HG03342 (cell line): ENCODE results near the gene NGB.
"Not testable (repeated sequence)": the region's sequence is repeated elsewhere in the genome, so short reads cannot be mapped to it uniquely, and the experiment has no call there.

Experiments used
- ATAC-seq: cut with Tn5 transposase; IDR thresholded peaks from one replicate; pipeline ENCODE4 v1.9.1; 2021; ENCODE audit warnings: mild to moderate bottlenecking, moderate library complexity; ENCODE audit not compliant: unreplicated experiment

The NGB gene

GRCh38 chr14:77296906-77297305 is 25.9 kb upstream of the NGB start:
- no peak for ATAC-seq

- no peak for ATAC-seq
Measured at GRCh38 chr14:77296155-77296554, 25.1 kb upstream of the NGB start.

DNA sequence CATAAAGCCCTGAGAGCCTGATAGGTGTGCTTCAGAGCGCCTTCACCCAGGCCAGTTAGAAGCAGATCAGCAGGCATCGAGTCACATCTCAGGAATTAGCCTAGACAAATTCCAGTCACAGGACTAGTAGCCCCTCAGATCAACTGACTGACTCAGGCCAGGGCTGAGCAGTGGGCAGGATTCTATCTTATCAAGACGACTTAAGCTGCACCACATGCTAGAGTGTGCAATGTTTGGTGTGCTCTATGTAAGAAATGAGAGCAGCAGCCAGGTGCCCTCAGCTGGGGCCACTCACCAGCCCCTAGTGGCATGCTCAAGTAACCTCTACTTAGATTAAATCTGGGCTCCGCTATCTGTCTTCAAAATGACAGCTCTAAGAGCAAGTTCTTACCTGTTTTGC is 19.7 kb upstream of the NGB start:
- no peak for ATAC-seq

DNA sequence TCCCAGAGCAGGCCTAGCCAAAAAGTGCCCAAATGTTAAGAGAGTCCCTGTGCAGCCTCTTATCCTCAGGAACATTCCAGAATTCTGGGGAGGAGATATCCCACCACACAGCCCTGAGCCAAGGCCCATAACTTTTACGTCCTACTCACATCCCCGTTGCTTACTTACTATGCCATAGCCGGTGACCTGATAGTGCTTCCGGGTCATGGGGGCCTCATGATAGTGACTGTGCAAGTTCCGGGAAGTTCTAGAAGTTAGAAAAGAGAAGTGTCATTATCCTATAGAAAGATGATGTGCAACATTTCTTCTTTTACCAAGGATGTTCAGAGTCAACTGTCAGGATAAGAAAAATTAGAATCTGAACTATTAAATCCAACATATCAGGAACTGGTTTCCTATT is 15.6 kb upstream of the NGB start:
- no peak for ATAC-seq

DNA sequence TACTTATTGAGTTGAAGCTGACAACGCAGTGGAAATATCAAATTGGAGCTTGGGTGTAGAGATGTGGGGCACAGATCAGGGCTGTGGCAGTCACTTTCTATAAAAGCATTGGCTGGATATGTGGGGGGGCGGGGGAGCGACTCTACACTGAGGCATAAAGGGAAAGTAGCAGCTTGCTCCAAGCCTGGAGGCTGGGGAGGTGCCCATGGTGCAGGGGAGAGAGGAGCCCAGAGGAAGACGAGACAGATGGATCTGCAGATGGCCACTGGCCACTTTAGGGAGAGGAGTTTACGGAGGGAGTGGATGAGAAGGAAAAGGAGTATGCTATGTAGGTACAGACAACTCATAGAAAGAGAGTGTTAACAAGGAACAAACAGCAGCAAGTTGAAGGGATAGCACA is 13.5 kb upstream of the NGB start:
- ATAC-seq = no peak

DNA sequence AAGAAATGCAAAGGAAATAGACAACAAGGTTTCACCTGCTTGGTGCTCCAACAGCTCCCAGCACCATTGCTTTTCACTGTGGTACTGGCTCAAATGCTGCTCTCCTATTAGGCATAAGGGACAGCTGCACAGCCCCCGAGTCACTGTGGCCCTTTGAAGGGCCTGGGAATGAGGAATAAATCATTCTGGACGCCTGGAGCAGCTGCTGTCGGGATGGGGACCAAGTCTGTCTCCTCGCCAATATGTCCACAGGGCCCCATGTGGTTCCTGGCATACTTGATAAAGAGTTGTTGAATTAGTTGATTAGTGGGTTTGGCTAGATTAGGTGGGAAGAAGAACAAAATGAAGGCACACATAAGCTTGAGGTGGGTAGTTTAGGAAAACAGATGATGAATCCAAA is 13.1 kb upstream of the NGB start:
- ATAC-seq = no peak

GRCh38 chr14:77281852-77282410 is 10.9 kb upstream of the NGB start:
- ATAC-seq = no peak

GRCh38 chr14:77280921-77281320 is 9.9 kb upstream of the NGB start:
- ATAC-seq = not testable (repeated sequence)

GRCh38 chr14:77279719-77280118 is 8.7 kb upstream of the NGB start:
- ATAC-seq = no peak

DNA sequence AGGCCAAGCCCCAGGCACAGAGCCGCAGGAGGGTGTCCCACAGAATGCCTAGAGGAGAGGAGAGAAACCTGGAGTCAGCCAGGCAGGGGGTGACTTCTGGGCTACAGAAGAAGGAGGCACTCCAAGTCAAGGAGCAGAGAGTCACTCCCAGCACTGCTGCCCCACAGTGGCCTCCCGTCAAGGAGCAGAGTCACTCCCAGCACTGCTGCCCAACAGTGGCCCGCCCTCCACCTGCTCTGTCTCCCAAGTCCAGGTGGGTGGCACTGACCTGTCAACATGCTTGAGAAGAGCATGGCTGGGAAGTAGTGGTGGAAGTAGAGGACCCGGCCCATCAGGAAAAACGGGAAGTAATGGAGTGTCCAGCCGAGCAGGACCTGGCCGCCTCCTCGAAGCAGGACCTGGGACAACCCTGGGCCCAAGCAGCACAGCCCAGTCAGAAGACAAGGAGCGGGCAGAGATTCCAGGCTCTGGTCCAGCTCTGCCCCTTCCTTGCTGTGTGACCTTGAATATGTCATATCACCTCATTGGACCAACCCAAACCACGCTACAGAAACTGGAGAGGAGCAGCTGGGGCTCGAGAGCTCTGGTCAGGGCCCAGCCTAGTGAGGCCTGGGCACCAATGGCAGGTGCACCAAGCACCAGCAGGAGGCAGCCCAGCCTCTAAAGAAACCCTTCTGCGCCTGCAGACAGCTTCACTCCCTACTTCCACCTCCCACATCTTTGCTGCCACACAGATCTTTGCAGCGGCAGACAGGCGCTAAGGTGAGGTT is 7.6 kb upstream of the NGB start:
- no peak for ATAC-seq

- ATAC-seq = no peak
Measured at GRCh38 chr14:77276959-77277358, 6.0 kb upstream of the NGB start.

DNA sequence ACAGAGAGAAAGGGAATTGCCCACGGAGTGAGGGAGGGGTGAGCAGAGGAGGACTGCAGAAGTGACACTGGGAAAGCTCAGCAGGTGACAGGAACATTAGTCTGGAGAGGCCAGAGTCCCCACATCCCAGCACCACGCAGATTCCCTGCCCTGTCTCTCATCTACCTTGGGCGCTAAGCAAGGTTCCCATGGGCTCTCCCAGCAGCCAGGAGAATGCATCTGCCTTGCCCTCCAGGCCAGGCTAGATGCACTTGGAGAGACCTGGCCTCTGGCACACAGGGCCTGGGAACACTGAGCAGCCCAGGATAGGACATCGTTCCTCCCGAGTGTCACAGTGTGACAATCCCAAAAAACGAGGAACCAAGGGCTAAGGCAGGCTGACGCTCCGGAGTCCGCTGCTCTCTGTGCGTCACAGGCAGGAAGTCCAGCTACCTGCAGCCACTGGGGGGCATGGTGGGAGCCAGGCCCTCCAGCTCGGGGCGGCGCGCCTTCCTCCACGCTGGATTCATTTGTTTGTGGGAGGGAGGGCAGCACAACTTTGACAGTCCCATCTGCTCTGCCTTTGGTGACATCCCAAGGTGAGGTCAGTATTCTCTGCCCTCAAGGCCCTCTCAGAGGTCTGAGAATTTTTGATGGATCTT is 5.4 kb upstream of the NGB start:
- no peak for ATAC-seq

DNA sequence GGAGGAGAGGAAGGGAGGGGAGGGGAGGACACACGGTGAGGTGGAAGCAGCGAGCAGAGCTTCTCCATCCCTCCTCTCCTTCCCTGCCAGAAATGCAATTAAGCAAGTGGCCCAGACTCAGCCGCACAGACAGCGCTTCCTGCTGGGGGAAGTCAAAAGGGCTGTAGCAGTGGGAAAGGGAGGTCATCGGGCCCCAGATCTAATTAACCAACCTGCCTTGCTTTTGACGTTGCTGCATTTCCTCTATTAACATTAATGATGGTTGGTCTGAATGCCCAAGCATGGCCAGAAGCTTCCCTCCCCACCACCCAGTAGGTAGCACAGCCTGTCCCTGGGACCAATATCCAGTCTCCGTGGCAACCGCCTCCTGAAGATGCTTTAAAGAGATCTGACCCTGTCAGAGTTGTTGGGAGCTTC is 4.6 kb upstream of the NGB start:
- ATAC-seq = no peak

DNA sequence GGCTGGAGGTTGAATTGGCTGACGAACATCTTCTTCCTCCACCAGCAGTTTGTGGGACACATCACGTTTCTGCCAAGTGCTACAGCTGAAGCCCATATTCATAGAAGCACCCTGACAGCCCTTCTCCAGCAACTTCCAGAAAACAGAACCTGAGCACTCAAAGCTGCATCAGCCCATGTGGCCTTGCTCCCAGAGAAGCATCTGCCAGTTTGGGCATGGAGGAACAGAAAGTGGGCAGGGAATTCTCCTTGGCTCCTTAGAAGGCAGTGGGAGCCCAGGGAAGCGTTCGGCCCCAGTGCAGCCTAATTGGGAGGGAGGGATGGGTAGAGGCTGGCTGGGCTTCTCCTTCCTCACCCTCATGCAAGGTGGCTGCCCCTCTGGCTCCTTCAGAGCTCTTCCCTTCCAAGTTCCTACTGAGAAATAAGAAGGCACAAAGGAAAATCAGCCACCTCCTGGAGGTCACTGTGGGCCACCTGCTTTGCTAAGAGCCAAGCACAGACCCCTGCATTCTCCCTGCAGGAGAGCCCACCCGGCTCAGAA is 4.1 kb upstream of the NGB start:
- no peak for ATAC-seq

DNA sequence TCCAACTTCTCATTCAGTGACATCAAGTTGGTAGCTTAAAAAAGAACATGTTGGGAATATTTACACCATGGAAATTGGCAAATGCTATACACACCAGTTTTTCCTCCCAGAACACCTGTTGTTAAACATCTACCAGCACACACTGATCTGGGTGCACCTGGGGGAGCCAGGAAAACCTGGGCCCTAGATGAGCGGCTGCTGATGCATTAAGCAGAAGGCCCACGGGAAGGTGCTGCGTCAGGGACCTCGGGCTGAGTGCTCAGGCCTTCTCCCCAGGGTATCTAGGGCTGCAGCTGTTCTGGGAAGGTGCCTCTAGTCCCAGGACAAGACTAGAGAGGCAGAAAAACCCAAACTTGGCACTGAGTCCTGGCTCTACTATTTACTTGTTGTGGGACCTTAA is 2.8 kb upstream of the NGB start:
- ATAC-seq = no peak

DNA sequence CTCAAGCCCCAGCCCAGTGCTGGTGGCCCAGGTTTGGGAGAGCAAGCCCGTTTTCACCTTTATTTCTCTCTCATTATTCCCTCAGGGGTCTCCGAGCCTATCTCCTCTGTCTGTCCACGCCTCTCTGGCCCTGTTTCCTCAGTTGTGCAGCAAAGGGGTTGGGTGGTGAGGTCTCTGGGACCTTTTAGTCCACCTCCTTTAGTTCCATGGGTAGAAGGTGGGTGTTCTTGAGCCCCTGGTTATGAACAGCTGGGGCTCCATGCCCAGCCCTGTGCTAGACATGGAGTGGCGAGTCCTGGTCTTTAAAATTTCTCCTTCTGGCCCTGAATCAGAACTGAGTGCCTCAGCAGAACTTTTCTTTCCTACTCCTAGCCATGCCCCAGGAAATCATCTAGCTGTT is 1.3 kb upstream of the NGB start:
- no peak for ATAC-seq

- ATAC-seq = no peak
Measured at GRCh38 chr14:77270361-77271112, 469 bp downstream of the NGB start.

DNA sequence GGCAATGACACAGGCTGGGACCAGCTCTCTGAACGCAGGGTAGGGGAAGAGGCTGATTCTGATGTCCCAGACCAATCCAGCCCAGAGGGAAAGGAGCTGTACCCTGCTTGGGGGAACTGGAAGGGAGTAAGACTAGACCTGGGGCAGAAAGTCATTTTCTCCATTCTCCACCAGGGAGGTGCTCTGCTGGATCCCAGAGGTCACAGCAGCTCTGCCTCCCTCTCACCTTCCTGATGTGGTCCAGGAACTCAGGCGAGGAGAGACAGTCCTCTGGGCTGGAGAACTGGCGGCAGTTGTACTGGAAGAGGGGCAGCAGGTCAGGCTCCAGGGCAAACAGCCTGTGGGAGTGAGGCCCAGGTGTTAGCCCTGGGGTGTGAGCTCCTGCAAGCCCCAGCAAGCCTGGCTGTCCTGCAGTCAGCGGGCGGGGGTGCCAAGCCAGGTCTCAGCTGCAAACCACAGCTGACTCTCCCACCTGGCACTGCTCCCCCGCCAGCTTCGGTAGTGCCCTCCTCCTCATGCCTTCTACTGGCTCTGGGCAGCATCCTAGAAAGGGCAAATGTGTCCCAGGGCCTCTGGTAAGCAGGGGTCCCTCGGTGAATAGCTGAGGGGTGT is 1.9 kb downstream of the NGB start:
- ATAC-seq = no peak

DNA sequence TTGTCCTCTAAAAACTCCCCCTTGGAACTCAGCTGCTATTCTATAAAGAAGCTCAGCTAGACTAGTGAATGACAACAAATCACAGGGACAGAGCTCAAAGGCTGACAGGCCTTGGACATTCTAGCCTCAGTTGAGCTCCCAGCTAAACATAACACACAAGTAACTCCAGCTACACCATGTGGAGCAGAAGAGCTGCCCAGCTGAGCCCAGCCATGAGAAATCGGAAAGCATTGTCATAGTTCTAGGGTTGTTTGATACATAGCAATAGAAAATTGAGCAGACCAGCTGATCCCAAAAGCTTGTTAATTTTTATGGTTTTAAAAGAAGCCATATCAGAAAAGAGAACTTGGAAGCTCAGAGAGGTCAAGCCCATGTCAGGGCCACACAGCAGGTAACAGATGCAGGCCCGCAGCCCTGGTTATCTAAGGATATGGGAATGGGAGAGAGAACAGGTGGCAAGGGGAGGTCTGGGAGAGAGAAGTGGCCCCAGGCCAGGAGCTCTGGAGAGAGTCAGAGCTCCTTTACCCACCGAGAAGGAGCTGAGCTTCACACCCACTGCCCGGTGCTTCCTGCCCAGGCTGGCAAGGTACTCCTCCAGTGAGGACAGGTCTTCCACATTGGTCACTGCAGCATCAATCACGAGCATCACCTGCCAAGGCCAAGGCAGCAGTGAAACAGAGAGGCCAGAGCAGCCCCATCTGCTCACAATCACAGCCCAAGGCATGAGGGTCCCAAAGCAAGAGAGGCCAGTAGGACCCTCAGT is 2.9 kb downstream of the NGB start:
- no peak for ATAC-seq

DNA sequence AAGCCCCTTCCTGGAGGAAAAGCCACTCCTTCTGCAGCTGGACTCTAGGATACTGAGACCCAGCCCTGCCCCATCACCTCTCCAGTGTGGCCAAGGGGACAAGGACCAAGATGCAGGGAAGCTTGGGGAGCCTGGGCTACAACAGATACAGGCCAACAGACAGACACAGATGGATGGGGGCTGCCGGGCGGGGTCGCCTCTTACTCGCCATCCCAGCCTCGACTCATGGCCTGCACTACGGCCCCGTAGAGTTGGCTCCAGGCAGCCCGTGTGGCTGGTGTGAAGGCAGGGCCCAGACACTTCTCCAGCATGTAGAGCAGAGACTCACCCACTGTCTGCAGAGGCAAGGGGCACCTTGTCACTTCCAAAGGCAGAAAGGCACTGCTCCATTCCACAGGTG is 4.7 kb downstream of the NGB start:
- no peak for ATAC-seq
